Prostate gland (tissue), 2 donors: ENCODE data around the gene KLHL29. TPM values are rescaled to one million over a fixed set of nuclear protein-coding genes. Genes with fewer than 3 reads are reported as not detected.

Source experiments
- DNase-seq: peaks from one replicate; pipeline ENCODE4 v3.0.0-alpha.2; 2019; ENCODE audit warnings: low spot score
- H3K27ac ChIP-seq, 2 donors: fragments of 200-600 bp; sonication (generic); 2 replicates each; pipeline ENCODE4 v1.5.1; 2017 to 2019
- H3K27me3 ChIP-seq: fragments of 200-600 bp; sonication (generic); replicated peaks from 2 replicates; pipeline ENCODE4 v1.5.1; 2019; ENCODE audit not compliant: insufficient read depth
- H3K36me3 ChIP-seq, 2 donors: fragments of 200-600 bp; sonication (generic); 1 replicate in 1 of 2; 2 replicates in 1 of 2; pipeline versions ENCODE4 v1.5.1 to v1.8.1; 2017 to 2019
- H3K4me1 ChIP-seq: fragments of 200-600 bp; sonication (generic); replicated peaks from 2 replicates; pipeline ENCODE4 v1.5.1; 2019
- H3K4me3 ChIP-seq, 2 donors: fragments of 200-600 bp; sonication (generic); 2 replicates each; pipeline ENCODE4 v1.5.1; 2017 to 2019
- H3K9me3 ChIP-seq: fragments of 200-600 bp; sonication (generic); 2 replicates; pipeline ENCODE4 v1.5.1; 2017
- CTCF ChIP-seq, 4 experiments: fragments of 200-600 bp in 2 of 4; fragments of 450-650 bp in 2 of 4; sonication (generic) in 2 of 4; IDR thresholded peaks; 1 replicate in 3 of 4; 2 replicates in 1 of 4; pipeline ENCODE4 v1.5.1; 2016 to 2019; ENCODE audit warnings: antibody characterized with exemption in 4 of 4, mild to moderate bottlenecking in 2 of 4, moderate library complexity in 2 of 4
- POLR2A ChIP-seq: fragments of 450-650 bp; IDR thresholded peaks from one replicate; pipeline ENCODE4 v1.6.1; 2016; ENCODE audit warnings: antibody characterized with exemption, mild to moderate bottlenecking
- POLR2AphosphoS5 ChIP-seq: sonication (generic); formaldehyde crosslinking; IDR thresholded peaks from one replicate; pipeline ENCODE4 v1.6.1; 2017; ENCODE audit warnings: antibody characterized with exemption
- WGBS: methylation state at CpG from one replicate; pipeline ENCODE4 v1.1.5; 2018; 5-methylcytosine and 5-hydroxymethylcytosine counted together
- intact Hi-C: fragments of 100-400 bp; cut with DNase I; formaldehyde crosslinking; loops from one replicate; pipeline ENCODE4 v1.14.2; 2022
- total RNA-seq, 2 donors: library from RNA; depleted of rRNA; stranded (reverse); fragments of >200 nt; gene quantifications; one replicate each; pipeline ENCODE4 v1.1.0, GENCODE V29; 2016

Gene KLHL29
- total RNA-seq, 2 donors from 2014 or later = 23.3 to 24.8 TPM

- WGBS = 96% methylated on average over 9 of the region's 9 CpGs
- H3K27me3 ChIP-seq = no peaks in the 10 kb centered on the region
- no peak for DNase-seq
- H3K36me3 ChIP-seq = no peaks in the 10 kb centered on the region
- H3K4me1 ChIP-seq = no peaks in the 10 kb centered on the region
- H3K27ac ChIP-seq = no peak overlapping the region
- H3K4me3 ChIP-seq = no peak overlapping the region
- TF ChIP-seq POLR2A = no peak
- no peak for TF ChIP-seq POLR2AphosphoS5
- TF ChIP-seq CTCF (IDR thresholded peaks at IDR 0.05) = no peak
- no peaks in the 10 kb centered on the region for H3K9me3 ChIP-seq
- intact Hi-C loops = no loop called here
Measured at GRCh38 chr2:23640711-23641110, 255.7 kb downstream of the KLHL29 start.

- no peak overlapping the region for H3K4me3 ChIP-seq
- no peak for TF ChIP-seq POLR2AphosphoS5
- TF ChIP-seq CTCF (IDR thresholded peaks at IDR 0.05) = no peak
- no peak for TF ChIP-seq POLR2A
- H3K36me3 ChIP-seq = no peaks in the 10 kb centered on the region
- DNase-seq = no peak
- H3K4me1 ChIP-seq = no peaks in the 10 kb centered on the region
- no peak overlapping the region for H3K27ac ChIP-seq
- H3K9me3 ChIP-seq = no peaks in the 10 kb centered on the region
- intact Hi-C loops = no loop called here
- whole genome bisulfite sequencing = over 99% methylated on average over 24 of the region's 24 CpGs
- no peaks in the 10 kb centered on the region for H3K27me3 ChIP-seq
Measured at GRCh38 chr2:23642516-23642915, 257.5 kb downstream of the KLHL29 start.

- intact Hi-C loops = no loop called here
- Histone ChIP-seq H3K4me3 (no peak overlapping the region), H3K36me3 (no peaks in the 10 kb centered on the region), H3K9me3 (no peaks in the 10 kb centered on the region), H3K4me1 (no peaks in the 10 kb centered on the region), H3K27ac (no peak overlapping the region), H3K27me3 (no peaks in the 10 kb centered on the region)
- DNase-seq = peak; percentile 37
- TF ChIP-seq POLR2AphosphoS5 = peak; percentile 60
- TF ChIP-seq POLR2A = no peak
- WGBS = 25% methylated on average over 10 of the region's 10 CpGs
Measured at GRCh38 chr2:23645230-23645808, 260.3 kb downstream of the KLHL29 start.

GRCh38 chr2:23647563-23647962, 262.6 kb downstream of the KLHL29 start:
- WGBS = 93% methylated on average over 13 of the region's 13 CpGs
- Histone ChIP-seq H3K4me3 (no peak overlapping the region), H3K9me3 (no peaks in the 10 kb centered on the region), H3K36me3 (no peaks in the 10 kb centered on the region), H3K4me1 (no peaks in the 10 kb centered on the region), H3K27me3 (no peaks in the 10 kb centered on the region), H3K27ac (no peak overlapping the region)
- intact Hi-C loops = no loop called here
- no peak for DNase-seq
- no peak for TF ChIP-seq POLR2A
- TF ChIP-seq CTCF (IDR thresholded peaks at IDR 0.05) = no peak
- TF ChIP-seq POLR2AphosphoS5 = no peak

- no peak for DNase-seq
- 83% methylated on average over 10 of the region's 10 CpGs for WGBS
- Histone ChIP-seq H3K27me3 (no peaks in the 10 kb centered on the region), H3K4me3 (no peak overlapping the region), H3K9me3 (no peaks in the 10 kb centered on the region), H3K4me1 (no peaks in the 10 kb centered on the region), H3K36me3 (no peaks in the 10 kb centered on the region), H3K27ac (no peak overlapping the region)
- intact Hi-C loops = no loop called here
- TF ChIP-seq POLR2AphosphoS5 = no peak
- TF ChIP-seq CTCF (IDR thresholded peaks at IDR 0.05) = no peak
- TF ChIP-seq POLR2A = no peak
Measured at GRCh38 chr2:23649303-23649702, 264.3 kb downstream of the KLHL29 start.
